T-cell (primary cell): ENCODE results near the gene L3MBTL1. TPM values are rescaled to one million over a fixed set of nuclear protein-coding genes. Genes with fewer than 3 reads are reported as not detected.

Experiments
- ATAC-seq, 4 experiments: fragments of 200-7000 bp in 3 of 4; fragments of 150-1000 bp in 1 of 4; cut with Tn5 transposase; replicated peaks in 1 of 4; 1 replicate in 3 of 4; 2 replicates in 1 of 4; pipeline ENCODE4 v1.10.0; 2021; ENCODE audit warnings: moderate library complexity in 3 of 4, mild to moderate bottlenecking in 2 of 4, moderate number of reproducible peaks in 1 of 4
- CTCF ChIA-PET, 2 donors: fragments of 300-600 bp; sonication (Branson Sonifier 250); formaldehyde crosslinking; loops; one replicate each; lab custom pipeline; 2022; ENCODE audit warnings: antibody characterized with exemption in 2 of 2; lab: Charles Lee
- POLR2A ChIA-PET, 2 donors: fragments of 300-600 bp; sonication (Branson Sonifier 250); formaldehyde crosslinking; loops; one replicate each; lab custom pipeline; 2022; ENCODE audit warnings: antibody characterized with exemption in 2 of 2; lab: Charles Lee
- DNase-seq, 35 experiments: peaks; one replicate each; pipeline versions ENCODE4 v3.0.0 to v3.0.0-alpha.2; 2013 to 2023
- H3K27ac ChIP-seq: one replicate; pipeline ENCODE4 v1.5.1; 2013; ENCODE audit warnings: low read length
- H3K27me3 ChIP-seq, 2 experiments: replicated peaks in 1 of 2; 1 replicate in 1 of 2; 2 replicates in 1 of 2; pipeline versions ENCODE4 v1.6.1 to v1.7.0; 2013; ENCODE audit warnings: low read length in 1 of 2, mixed read lengths in 1 of 2; ENCODE audit not compliant: control insufficient read depth in 2 of 2, insufficient read depth in 2 of 2; ENCODE audit errors: extremely low read depth in 1 of 2
- H3K36me3 ChIP-seq, 2 donors: 1 replicate in 1 of 2; 2 replicates in 1 of 2; pipeline versions ENCODE4 v1.6.1 to v1.7.0; 2013; ENCODE audit warnings: low read length in 1 of 2; ENCODE audit not compliant: control insufficient read depth in 2 of 2, insufficient read depth in 1 of 2; ENCODE audit errors: extremely low read depth in 1 of 2
- H3K4me1 ChIP-seq, 2 experiments: 1 replicate in 1 of 2; 2 replicates in 1 of 2; pipeline versions ENCODE4 v1.6.1 to v1.7.0; 2013; ENCODE audit warnings: low read length in 2 of 2, mixed read lengths in 1 of 2; ENCODE audit not compliant: insufficient read depth in 2 of 2, control insufficient read depth in 1 of 2; ENCODE audit errors: extremely low read depth in 1 of 2
- H3K4me3 ChIP-seq, 2 donors: 1 replicate in 1 of 2; 2 replicates in 1 of 2; pipeline versions ENCODE4 v1.5.1 to v1.7.0; 2013; ENCODE audit warnings: mild to moderate bottlenecking in 2 of 2, low read length in 1 of 2, moderate library complexity in 1 of 2; ENCODE audit not compliant: control insufficient read depth in 1 of 2; ENCODE audit errors: extremely low read depth in 1 of 2
- H3K9me3 ChIP-seq: 2 replicates; pipeline ENCODE4 v1.7.0; 2013
- H3K27ac Mint-ChIP-seq, 2 donors: one replicate each; pipeline ENCODE4 v1.8.0; 2020 to 2021; ENCODE audit warnings: mild to moderate bottlenecking in 2 of 2, mixed read lengths in 2 of 2
- H3K27me3 Mint-ChIP-seq, 2 donors: one replicate each; pipeline ENCODE4 v1.8.0; 2021 to 2022; ENCODE audit warnings: mixed read lengths in 2 of 2
- H3K36me3 Mint-ChIP-seq: one replicate; pipeline ENCODE4 v1.8.0; 2021; ENCODE audit warnings: mixed read lengths
- H3K4me1 Mint-ChIP-seq, 3 donors: one replicate each; pipeline ENCODE4 v1.8.0; 2020 to 2022; ENCODE audit warnings: mixed read lengths in 3 of 3, mild to moderate bottlenecking in 1 of 3
- H3K4me3 Mint-ChIP-seq, 3 donors: one replicate each; pipeline ENCODE4 v1.8.0; 2020 to 2022; ENCODE audit warnings: mild to moderate bottlenecking in 3 of 3, mixed read lengths in 3 of 3, moderate library complexity in 3 of 3
- H3K9me3 Mint-ChIP-seq, 3 donors: one replicate each; pipeline ENCODE4 v1.8.0; 2020 to 2022; ENCODE audit warnings: mixed read lengths in 3 of 3
- whole genome bisulfite sequencing: methylation state at CpG from one replicate; pipeline ENCODE4 v1.1.5; 2013; ENCODE audit warnings: missing lambda C conversion rate; ENCODE audit not compliant: insufficient coverage; 5-methylcytosine and 5-hydroxymethylcytosine counted together
- total RNA-seq, 35 experiments: library from RNA in 6 of 35; stranded (reverse) in 6 of 35; fragments of 120-200 nt in 1 of 35; gene quantifications; one replicate each; pipeline versions ENCODE4 v1.2.1 to v1.2.4 and lab custom pipeline; 2013 to 2026

The L3MBTL1 gene
- total RNA-seq, 5 donors from 2014 or later (not counting 1 experiment from before 2014, with no cell fraction given), result 15.5 to 20.1 (median 16.1) TPM

GRCh38 chr20:43536041-43536816 lies 28.7 kb downstream of the L3MBTL1 start:
- H3K27me3 Mint-ChIP-seq, result no peaks in the 10 kb centered on the region
- no peak for DNase-seq

GRCh38 chr20:43536817-43537440 lies 29.4 kb downstream of the L3MBTL1 start:
- H3K4me3 Mint-ChIP-seq, result no peak overlapping the region
- Histone ChIP-seq H3K27ac (no peak overlapping the region), H3K27me3 (no peaks in the 10 kb centered on the region), H3K9me3 (no peaks in the 10 kb centered on the region), H3K4me1 (no peaks in the 10 kb centered on the region), H3K36me3 (no peaks in the 10 kb centered on the region), H3K4me3 (no peak overlapping the region)
- no peak overlapping the region for H3K27ac Mint-ChIP-seq
- CTCF ChIA-PET, result interaction anchor here in 1 of 2 donors (0.6 kb wide), 1 partner anchor 95 kb away, joined by 8 read pairs; no protein-coding TSS in a partner anchor
- WGBS, result 88% methylated on average over 1 of the region's 2 CpGs
- H3K9me3 Mint-ChIP-seq, result no peaks in the 10 kb centered on the region
- no peak for ATAC-seq
- POLR2A ChIA-PET, result no interaction called here
- peaks cover 5% of the 10 kb centered on the region for H3K36me3 Mint-ChIP-seq
- no peak for DNase-seq
- H3K4me1 Mint-ChIP-seq, result no peaks in the 10 kb centered on the region
- no peaks in the 10 kb centered on the region for H3K27me3 Mint-ChIP-seq

More at GRCh38 chr20:43536041-43536816, 28.7 kb downstream of the L3MBTL1 start:
- Histone ChIP-seq H3K4me1 (no peaks in the 10 kb centered on the region), H3K27me3 (no peaks in the 10 kb centered on the region), H3K27ac (no peak overlapping the region), H3K36me3 (no peaks in the 10 kb centered on the region), H3K9me3 (no peaks in the 10 kb centered on the region), H3K4me3 (no peak overlapping the region)
- Mint-ChIP-seq H3K36me3 (peaks cover 5% of the 10 kb centered on the region), H3K27ac (no peak overlapping the region), H3K4me1 (no peaks in the 10 kb centered on the region), H3K4me3 (no peak overlapping the region), H3K9me3 (no peaks in the 10 kb centered on the region)
- CTCF ChIA-PET, result interaction anchor here in 1 of 2 donors (0.6 kb wide), 1 partner anchor 94 kb away, joined by 8 read pairs; no protein-coding TSS in a partner anchor
- 89% methylated on average over 18 of the region's 19 CpGs for WGBS
- ATAC-seq, result no peak
- POLR2A ChIA-PET, result no interaction called here

- H3K27ac ChIP-seq, result no peak overlapping the region
- H3K4me1 ChIP-seq, result no peaks in the 10 kb centered on the region
- no peaks in the 10 kb centered on the region for H3K9me3 ChIP-seq
- Mint-ChIP-seq H3K4me3 (no peak overlapping the region), H3K4me1 (no peaks in the 10 kb centered on the region), H3K27ac (peak overlapping the region in 1 of 2 donors; percentile 11), H3K36me3 (peaks cover 5% of the 10 kb centered on the region), H3K27me3 (no peaks in the 10 kb centered on the region), H3K9me3 (no peaks in the 10 kb centered on the region)
- H3K36me3 ChIP-seq, result no peaks in the 10 kb centered on the region
- DNase-seq (peak in 27 of 35 experiments; percentile 5 to 61 (median 24)), ATAC-seq (peak in 2 of 4 experiments; percentile 31 to 53)
- CTCF ChIA-PET, result interaction anchor here (0.7 to 1.2 kb wide), 3 partner anchors 9 to 11 kb away, joined by 3 to 4 read pairs (median 4); no protein-coding TSS in a partner anchor
- whole genome bisulfite sequencing, result 39% methylated on average over 2 of the region's 4 CpGs
- POLR2A ChIA-PET, result no interaction called here
- H3K27me3 ChIP-seq, result no peaks in the 10 kb centered on the region
- H3K4me3 ChIP-seq, result no peak overlapping the region
Measured at GRCh38 chr20:43537921-43538877, 30.7 kb downstream of the L3MBTL1 start.

GRCh38 chr20:43538878-43539700 lies 31.6 kb downstream of the L3MBTL1 start:
- no peak overlapping the region for H3K27ac Mint-ChIP-seq
- H3K4me3 Mint-ChIP-seq, result no peak overlapping the region
- DNase-seq (no peak), ATAC-seq (no peak)
- no peaks in the 10 kb centered on the region for H3K27me3 Mint-ChIP-seq
- Histone ChIP-seq H3K4me1 (no peaks in the 10 kb centered on the region), H3K27me3 (no peaks in the 10 kb centered on the region), H3K36me3 (no peaks in the 10 kb centered on the region), H3K27ac (no peak overlapping the region), H3K4me3 (no peak overlapping the region), H3K9me3 (no peaks in the 10 kb centered on the region)
- no peaks in the 10 kb centered on the region for H3K9me3 Mint-ChIP-seq
- WGBS, result 82% methylated on average over 6 of the region's 6 CpGs
- ChIA-PET POLR2A (no interaction called here), CTCF (interaction anchor here (0.5 to 1.2 kb wide), 4 partner anchors 10 to 16 kb away, joined by 3 to 4 read pairs (median 4); no protein-coding TSS in a partner anchor)
- peaks cover 5% of the 10 kb centered on the region for H3K36me3 Mint-ChIP-seq
- H3K4me1 Mint-ChIP-seq, result no peaks in the 10 kb centered on the region

GRCh38 chr20:43539975-43540672 lies 32.6 kb downstream of the L3MBTL1 start:
- 91% methylated on average over 16 of the region's 17 CpGs for WGBS
- H3K36me3 Mint-ChIP-seq, result peaks cover 5% of the 10 kb centered on the region
- H3K4me1 ChIP-seq, result no peaks in the 10 kb centered on the region

More at GRCh38 chr20:43539975-43540672, 32.6 kb downstream of the L3MBTL1 start:
- Mint-ChIP-seq H3K9me3 (no peaks in the 10 kb centered on the region), H3K4me1 (no peaks in the 10 kb centered on the region), H3K4me3 (no peak overlapping the region), H3K27ac (no peak overlapping the region), H3K27me3 (no peaks in the 10 kb centered on the region)
- ATAC-seq, result no peak
- Histone ChIP-seq H3K27me3 (no peaks in the 10 kb centered on the region), H3K36me3 (no peaks in the 10 kb centered on the region), H3K9me3 (no peaks in the 10 kb centered on the region), H3K27ac (no peak overlapping the region), H3K4me3 (no peak overlapping the region)
- ChIA-PET CTCF (no interaction called here), POLR2A (no interaction called here)
- no peak for DNase-seq
